Activated CD8-positive, alpha-beta memory T cell treated with anti-CD3 and anti-CD28 coated beads, Interleukin-2, amount 50 U/mL, for 48 hours (primary cell): ENCODE measurements around the gene DPP3.
A peak's percentile ranks its signal among the peaks of the same experiment; 100 is the strongest.
"Not testable (repeated sequence)": the region's sequence is repeated elsewhere in the genome, so short reads cannot be mapped to it uniquely, and the experiment has no call there.

Experiments
- DNase-seq: peaks from one replicate; pipeline ENCODE4 v3.0.0-alpha.2; 2020

DPP3 gene, protein sequence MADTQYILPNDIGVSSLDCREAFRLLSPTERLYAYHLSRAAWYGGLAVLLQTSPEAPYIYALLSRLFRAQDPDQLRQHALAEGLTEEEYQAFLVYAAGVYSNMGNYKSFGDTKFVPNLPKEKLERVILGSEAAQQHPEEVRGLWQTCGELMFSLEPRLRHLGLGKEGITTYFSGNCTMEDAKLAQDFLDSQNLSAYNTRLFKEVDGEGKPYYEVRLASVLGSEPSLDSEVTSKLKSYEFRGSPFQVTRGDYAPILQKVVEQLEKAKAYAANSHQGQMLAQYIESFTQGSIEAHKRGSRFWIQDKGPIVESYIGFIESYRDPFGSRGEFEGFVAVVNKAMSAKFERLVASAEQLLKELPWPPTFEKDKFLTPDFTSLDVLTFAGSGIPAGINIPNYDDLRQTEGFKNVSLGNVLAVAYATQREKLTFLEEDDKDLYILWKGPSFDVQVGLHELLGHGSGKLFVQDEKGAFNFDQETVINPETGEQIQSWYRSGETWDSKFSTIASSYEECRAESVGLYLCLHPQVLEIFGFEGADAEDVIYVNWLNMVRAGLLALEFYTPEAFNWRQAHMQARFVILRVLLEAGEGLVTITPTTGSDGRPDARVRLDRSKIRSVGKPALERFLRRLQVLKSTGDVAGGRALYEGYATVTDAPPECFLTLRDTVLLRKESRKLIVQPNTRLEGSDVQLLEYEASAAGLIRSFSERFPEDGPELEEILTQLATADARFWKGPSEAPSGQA

GRCh38 chr11:66480117-66480938, at the start of gene DPP3:
DPP3 (plus strand) TSS chr11:66480434; CDS start chr11:66482201, 1,767 bp downstream.
- peak; percentile 95 for DNase-seq

DNA sequence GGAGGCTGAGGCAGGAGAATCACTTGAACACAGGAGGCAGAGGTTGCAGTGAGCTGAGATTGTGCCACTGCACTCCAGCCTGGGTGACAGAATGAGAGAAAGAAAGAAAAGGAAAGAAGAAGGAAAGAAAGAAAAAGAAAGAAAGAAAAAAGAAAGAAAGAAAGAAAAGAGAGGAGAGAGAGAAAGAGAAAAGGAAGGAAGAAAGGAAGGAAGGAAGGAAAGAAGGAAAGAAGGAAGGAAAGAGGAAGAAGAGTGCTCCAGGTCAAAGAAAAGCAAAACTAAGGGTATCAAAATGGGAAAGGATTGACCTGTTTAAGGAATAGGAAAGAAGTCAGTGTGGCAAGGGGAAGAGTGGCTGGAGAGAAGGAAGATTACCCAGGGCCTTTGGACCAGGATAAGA, 48.9 kb upstream of the DPP3 start:
- not testable (repeated sequence) for DNase-seq

DNA sequence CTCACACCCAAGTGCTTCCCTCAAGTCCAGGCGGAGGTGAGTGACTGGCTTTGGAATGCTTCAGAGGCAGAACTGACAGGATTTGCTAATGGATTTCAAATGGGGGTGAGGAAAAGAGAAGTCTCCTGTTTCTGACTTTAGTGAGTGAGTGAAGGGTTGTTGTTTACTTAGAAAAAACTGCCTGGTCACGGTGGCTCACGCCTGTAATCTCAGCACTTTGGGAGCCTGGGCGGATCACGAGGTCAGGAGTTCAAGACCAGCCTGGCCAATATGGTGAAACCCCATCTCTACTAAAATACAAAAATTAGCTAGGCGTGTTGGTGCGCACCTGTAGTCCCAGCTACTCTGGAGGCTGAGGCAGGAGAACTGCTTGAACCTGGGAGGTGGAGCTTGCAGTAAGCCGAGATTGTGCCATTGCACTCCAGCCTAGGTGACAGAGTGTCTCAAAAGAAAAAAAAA, 48.3 kb upstream of the DPP3 start:
- not testable (repeated sequence) for DNase-seq

- DNase-seq = no peak
Measured at GRCh38 chr11:66432597-66432996, 47.6 kb upstream of the DPP3 start.

GRCh38 chr11:66437979-66438503, 42.2 kb upstream of the DPP3 start:
- peak; percentile 56 for DNase-seq

DNA sequence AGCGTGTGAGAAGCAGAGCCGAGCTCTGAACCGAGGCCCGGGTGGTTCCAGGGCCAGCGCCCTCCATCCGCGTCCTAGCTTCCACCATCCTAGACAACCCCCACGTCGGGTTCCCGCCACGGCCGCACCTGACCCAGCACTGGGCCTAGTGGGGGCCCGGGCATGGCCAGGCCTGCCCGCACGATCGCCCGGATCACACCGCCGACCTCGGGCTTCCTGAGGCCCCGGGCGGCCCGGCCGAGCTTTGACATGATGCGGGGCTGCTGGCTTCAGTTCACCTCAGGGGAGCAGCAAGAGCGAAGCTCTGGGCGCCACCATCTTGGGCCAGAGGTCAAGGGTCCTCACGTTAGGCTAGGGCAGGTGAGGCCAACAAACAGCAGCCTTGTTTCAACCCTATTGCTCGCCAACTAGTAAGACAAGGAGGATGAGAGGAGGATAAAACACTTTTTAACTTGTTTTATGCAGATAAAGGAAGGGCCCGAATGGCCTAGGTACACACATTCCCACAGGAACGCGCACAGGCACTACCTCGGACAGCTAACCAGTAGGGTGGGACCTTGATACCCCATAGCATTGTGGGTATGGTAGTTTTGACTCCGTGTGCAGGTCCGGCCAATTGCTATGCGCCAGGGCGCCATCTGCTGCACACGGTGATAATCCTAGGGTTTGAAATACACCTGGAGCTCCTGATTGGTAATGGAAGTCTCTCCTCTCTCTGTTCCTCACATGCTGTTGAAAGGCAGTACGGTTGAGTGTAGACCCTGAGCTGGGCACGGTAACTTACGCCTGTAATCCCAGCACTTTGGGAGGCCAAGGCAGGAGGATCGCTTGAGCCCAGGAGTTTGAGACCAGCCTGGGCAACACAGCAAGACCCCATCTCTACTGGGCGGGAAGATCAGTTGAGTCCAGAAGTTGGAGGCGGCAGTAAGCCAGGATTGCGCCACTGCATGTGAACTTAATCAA, 41.4 kb upstream of the DPP3 start, which contains the start of gene MRPL11:
TSS of gene MRPL11 (minus strand) at position 345 of the 963 bp plus-strand sequence. CDS start at position 251, 94 bp downstream.
- DNase-seq = peak; percentile 89

- not testable (repeated sequence) for DNase-seq
Measured at GRCh38 chr11:66440101-66440939, 39.9 kb upstream of the DPP3 start.

GRCh38 chr11:66440940-66441282, 39.3 kb upstream of the DPP3 start:
- not testable (repeated sequence) for DNase-seq

GRCh38 chr11:66443602-66444001, 36.6 kb upstream of the DPP3 start:
- no peak for DNase-seq

GRCh38 chr11:66447012-66447411, 33.2 kb upstream of the DPP3 start:
- no peak for DNase-seq

DNA sequence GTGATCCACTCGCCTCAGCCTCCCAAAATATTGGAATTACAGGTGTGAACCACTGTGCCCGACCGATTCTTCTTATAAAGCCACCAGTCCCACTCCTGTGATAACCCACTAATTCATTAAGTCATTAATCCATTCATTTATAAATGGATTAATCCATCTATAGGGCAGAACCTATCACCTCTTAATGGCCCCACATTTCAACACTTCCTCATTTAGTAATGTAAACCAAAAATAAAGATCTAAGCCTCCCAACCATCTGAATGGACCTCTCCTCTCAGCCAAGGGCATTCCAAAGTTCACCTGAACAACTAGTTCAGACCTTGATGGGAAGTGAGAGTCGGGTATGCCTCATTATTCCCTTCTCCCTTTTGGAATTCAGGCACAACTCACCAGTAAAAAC, 31.7 kb upstream of the DPP3 start:
- no peak for DNase-seq

DNA sequence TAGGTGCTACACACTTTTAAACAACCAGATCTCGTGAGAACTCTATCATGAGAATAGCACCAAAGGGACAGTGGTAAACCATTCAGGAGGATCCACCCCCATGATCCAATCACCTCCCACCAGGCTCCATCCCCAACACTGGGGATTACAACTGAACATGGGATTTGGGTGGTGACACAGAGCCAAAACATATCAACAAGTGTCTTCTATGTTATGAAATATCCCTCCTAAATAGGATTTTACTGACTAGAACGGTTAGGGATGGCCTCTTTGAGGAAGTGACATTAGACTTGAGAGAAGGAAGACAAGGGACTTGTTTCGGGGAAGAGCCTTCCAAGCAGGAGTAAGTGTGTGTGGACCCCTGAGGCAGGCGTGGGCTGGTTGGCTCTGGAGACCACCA, 29.7 kb upstream of the DPP3 start:
- no peak for DNase-seq

GRCh38 chr11:66451663-66452062, 28.6 kb upstream of the DPP3 start:
- no peak for DNase-seq

DNA sequence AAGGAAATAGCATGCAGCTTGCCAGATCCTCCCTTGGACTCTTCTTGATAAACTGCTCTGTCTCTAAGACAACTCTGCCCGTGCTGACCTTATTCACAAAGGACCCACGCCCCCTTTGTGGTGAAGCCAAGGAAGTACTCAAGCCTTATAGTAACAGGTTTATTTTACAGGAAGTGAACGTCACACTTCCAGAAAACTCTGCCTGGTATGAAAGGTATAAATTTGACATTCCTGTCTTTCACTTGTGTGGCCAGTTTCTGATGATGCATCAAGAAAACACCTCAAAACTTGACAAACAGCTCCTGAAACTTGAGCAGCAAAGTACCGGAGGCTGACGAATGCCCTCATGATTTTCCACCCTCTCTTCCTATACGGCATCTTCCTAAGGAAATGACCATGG, 26.0 kb upstream of the DPP3 start:
- no peak for DNase-seq

DNA sequence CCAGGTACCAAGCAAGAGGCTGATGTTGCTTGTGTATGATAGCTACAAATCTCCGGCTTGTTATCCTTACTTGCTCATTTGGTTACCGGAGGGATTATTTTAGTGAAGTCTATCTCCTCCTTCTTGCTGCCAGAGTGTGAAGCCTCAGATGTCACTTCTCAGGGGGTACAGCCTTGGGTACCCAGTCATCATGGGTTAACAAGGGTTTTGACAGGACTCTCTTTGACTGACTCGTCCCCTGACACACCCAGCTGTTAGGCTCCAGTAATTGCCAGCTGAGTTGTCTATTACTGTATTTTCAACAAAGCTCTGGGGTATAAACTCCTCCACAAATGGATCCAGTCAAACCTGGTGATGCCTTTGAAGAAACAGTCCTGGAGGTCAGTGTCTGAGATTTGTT, 25.4 kb upstream of the DPP3 start:
- no peak for DNase-seq

DNA sequence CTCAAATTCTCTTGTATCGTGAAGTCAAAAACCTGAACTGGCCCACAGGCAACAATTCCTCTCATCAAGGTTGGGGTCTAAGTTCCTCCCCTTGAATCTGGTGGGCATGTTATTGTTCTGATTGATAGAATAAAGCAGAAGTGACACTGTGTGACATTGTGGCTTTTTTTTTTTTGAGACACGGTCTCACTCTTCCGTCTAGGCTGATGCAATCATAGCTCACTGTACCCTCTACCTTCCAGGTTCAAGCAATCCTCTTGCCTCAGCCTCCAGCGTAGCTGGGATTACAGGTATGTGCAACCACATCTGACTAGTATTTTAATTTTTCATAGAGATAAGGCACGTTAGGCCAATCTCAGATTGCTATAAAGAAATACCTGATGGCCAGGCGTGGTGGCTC, 22.4 kb upstream of the DPP3 start:
- no peak for DNase-seq

DNA sequence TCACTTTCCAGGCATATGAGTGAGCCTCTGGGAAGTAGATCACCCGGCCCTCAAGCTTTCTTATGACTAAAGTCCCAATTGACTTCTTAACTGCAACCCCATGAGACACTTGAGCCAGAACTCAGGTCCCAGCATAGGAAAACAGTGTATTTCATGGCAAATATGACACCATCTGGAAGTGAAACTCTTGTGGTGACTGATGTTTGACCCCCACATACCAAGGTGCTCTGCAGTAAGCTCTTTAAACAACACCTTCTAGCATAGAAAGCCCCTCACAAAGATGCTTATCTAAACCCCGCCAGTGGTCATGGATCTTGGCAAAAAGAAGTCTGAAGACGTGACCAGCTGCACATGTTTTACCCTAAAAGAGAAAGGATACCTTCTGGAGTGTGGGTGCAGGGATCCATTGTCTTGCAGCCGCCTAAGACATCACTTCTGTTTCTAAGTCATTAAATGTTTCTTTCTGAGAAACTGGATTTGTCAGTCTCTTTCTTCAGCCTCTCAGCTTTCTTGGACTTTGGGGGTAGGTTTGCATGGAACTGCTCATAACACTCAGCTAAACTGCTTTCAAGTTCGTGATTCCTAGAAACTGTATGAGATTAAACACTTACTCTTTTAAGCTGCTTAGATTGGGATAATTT, 21.0 kb upstream of the DPP3 start:
- no peak for DNase-seq

GRCh38 chr11:66462010-66462409, 18.2 kb upstream of the DPP3 start:
- DNase-seq = no peak

GRCh38 chr11:66462911-66463310, 17.3 kb upstream of the DPP3 start:
- DNase-seq = no peak

- not testable (repeated sequence) for DNase-seq
Measured at GRCh38 chr11:66464116-66464515, 16.1 kb upstream of the DPP3 start.
